Ectodermal cell (in vitro differentiated cells): ENCODE results near the gene MYO1G.
A peak's percentile ranks its signal among the peaks of the same experiment; 100 is the strongest.

ENCODE experiments used
- H3K27ac ChIP-seq: 2 replicates; pipeline ENCODE4 v1.7.0; 2013; ENCODE audit warnings: mild to moderate bottlenecking, low read depth, low read length; ENCODE audit not compliant: insufficient read depth, poor library complexity, severe bottlenecking
- H3K27me3 ChIP-seq: 2 replicates; pipeline ENCODE4 v1.7.0; 2013; ENCODE audit warnings: mild to moderate bottlenecking, low read length; ENCODE audit not compliant: insufficient read depth, control insufficient read depth, poor library complexity, severe bottlenecking
- H3K36me3 ChIP-seq: one replicate; pipeline ENCODE4 v1.7.0; 2013; ENCODE audit warnings: low read length; ENCODE audit not compliant: control insufficient read depth, insufficient read depth
- H3K4me1 ChIP-seq: one replicate; pipeline ENCODE4 v1.7.0; 2013; ENCODE audit warnings: low read length; ENCODE audit not compliant: control insufficient read depth, insufficient read depth
- H3K4me3 ChIP-seq: 2 replicates; pipeline ENCODE4 v1.7.0; 2013; ENCODE audit warnings: low read depth, low read length, control low read depth; ENCODE audit not compliant: insufficient read depth
- H3K9me3 ChIP-seq: 2 replicates; pipeline ENCODE4 v1.7.0; 2013; ENCODE audit warnings: mild to moderate bottlenecking, low read length, moderate library complexity; ENCODE audit not compliant: control insufficient read depth
- WGBS, 2 experiments: methylation state at CpG; one replicate each; pipeline ENCODE4 v1.1.7; 2013; ENCODE audit warnings: missing lambda C conversion rate in 2 of 2; 5-methylcytosine and 5-hydroxymethylcytosine counted together

The MYO1G gene

DNA sequence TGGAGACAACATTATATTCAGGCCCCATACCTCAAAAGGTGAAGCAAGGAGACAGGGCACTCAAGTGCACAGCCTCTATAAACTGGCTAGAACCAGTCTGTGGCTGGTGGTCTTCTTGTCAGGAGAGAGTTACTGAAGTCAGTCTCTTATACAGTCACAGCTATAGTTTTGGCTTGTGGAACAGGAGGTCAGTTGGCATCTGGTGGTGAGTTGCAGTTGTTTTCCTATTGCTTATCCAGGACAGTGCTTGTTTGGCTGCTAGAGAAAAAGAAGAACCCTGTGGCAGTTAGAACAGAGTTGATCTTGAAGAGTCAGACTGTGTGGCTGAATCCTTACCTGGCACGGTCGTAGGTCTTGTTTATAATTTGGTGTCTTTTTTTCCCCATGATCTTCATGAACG lies 38.4 kb upstream of the MYO1G start:
- Histone ChIP-seq H3K27ac (no peak overlapping the region), H3K9me3 (no peaks in the 10 kb centered on the region), H3K27me3 (no peaks in the 10 kb centered on the region), H3K4me1 (no peaks in the 10 kb centered on the region), H3K36me3 (no peaks in the 10 kb centered on the region), H3K4me3 (no peak overlapping the region)
- 94 to 95% methylated on average over 3 of the region's 3 CpGs for WGBS, 2 experiments

DNA sequence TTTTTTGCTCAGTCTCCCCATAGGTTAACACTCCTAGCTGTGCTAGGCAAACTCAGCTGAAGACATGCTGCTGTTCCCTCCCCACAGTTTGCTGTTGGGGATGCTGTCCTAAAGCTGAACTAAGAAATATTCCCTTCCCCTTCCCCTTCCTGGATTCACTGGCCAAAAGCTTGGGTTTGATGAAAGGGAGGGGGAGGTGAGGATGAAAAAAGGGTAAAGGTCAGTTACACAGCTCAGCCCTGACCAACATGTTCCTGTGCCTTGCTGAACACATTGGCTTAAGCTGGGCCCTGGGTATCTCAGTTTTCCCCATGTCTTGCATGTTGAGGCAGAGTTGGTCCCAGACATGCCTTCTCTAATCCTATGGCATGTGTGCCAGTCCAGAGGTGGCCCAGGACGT lies 36.5 kb upstream of the MYO1G start:
- Histone ChIP-seq H3K27me3 (no peaks in the 10 kb centered on the region), H3K36me3 (no peaks in the 10 kb centered on the region), H3K4me3 (no peak overlapping the region), H3K27ac (no peak overlapping the region), H3K4me1 (no peaks in the 10 kb centered on the region), H3K9me3 (no peaks in the 10 kb centered on the region)
- 82 to 91% methylated on average over 1 of the region's 1 CpG for WGBS, 2 experiments

DNA sequence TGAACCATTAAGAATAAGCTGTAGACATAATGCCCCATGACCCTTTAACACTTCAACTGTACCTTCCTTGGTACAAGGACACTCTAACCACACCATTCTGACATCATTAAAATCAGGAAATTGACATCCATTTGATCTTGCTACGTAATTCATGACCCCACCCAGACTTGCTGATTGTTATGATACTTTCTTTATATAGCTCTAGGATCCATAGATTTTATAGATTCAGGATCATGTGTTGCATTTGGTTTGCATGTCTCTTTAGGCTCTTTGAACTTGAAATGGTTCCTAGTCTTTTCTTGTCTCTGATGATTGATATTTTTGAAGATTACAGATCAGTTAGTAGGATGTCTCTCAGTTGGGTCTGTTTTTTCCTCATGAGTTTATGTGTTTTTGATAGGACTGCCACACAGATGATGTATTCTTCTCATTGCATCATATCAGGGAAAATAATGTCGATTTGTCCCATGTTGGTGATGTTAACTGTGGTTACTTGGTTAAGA lies 34.7 kb upstream of the MYO1G start:
- H3K4me1 ChIP-seq, result no peaks in the 10 kb centered on the region

DNA sequence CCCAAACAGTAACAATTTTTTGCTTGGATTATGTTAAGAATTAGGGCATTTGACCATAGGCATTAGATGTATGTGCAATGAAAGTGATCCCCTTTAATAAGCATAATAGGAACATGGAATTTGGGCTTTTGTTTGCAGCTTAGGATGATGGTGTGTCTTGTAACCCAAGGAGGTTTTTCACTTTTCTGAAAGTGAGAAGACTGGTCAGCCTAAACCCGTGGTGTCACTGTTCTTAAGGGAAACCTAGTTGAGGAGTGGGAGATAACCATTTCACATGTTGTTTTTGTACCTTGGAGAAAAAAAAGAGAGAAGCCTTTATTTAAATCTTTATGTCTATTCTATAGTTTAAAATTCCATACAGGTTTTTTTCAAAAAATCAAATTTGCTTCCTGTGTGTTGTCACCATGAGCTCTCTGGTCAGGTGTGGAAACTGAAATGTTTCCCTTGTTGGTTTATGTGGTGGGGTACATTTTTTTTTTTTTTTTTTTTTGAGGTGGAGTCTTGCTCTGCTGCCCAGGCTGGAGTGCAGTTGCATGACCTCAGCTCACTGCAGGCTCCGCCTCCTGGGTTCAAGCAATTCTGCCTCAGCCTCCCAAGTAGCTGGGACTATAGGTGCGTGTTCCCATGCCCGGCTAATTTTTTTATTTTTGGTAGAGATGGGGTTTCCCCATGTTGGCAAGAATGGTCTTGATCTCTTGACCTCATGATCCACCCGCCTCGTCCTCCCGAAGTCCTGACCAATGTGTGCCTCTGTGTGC lies 28.9 kb upstream of the MYO1G start:
- no peaks in the 10 kb centered on the region for H3K4me1 ChIP-seq
- 95% methylated on average over 7 of the region's 7 CpGs for WGBS, 2 experiments
- no peaks in the 10 kb centered on the region for H3K27me3 ChIP-seq
- no peak overlapping the region for H3K4me3 ChIP-seq
- H3K27ac ChIP-seq, result no peak overlapping the region
- H3K36me3 ChIP-seq, result no peaks in the 10 kb centered on the region
- no peaks in the 10 kb centered on the region for H3K9me3 ChIP-seq

More for the DNA sequence above, 34.7 kb upstream of the MYO1G start:
- no peak overlapping the region for H3K27ac ChIP-seq
- no peak overlapping the region for H3K4me3 ChIP-seq
- no peaks in the 10 kb centered on the region for H3K36me3 ChIP-seq
- H3K27me3 ChIP-seq, result no peaks in the 10 kb centered on the region
- WGBS, 2 experiments, result 94 to 97% methylated on average over 2 of the region's 2 CpGs
- H3K9me3 ChIP-seq, result no peaks in the 10 kb centered on the region

DNA sequence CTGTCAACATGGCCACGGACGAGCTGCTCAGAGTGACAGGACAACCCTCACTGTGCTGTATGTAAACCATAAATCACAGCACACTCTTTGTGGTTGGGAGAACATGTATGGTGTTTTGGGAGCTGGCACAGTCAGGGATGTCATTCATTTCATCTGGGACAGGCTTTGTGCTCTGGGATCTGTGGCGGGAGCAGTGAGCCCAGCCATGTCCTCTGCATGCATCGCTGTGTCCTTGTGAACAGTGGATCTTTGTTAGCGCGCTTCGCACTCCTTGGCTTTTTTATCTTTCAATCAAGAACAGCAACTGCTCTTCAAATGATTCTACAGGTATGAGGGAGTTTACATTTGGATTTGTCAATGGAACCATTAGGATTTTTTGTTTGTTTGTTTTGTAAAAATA lies 28.3 kb upstream of the MYO1G start:
- Histone ChIP-seq H3K4me3 (no peak overlapping the region), H3K27me3 (no peaks in the 10 kb centered on the region), H3K36me3 (no peaks in the 10 kb centered on the region), H3K4me1 (no peaks in the 10 kb centered on the region), H3K9me3 (no peaks in the 10 kb centered on the region), H3K27ac (no peak overlapping the region)
- 96 to 97% methylated on average over 7 of the region's 7 CpGs for WGBS, 2 experiments

DNA sequence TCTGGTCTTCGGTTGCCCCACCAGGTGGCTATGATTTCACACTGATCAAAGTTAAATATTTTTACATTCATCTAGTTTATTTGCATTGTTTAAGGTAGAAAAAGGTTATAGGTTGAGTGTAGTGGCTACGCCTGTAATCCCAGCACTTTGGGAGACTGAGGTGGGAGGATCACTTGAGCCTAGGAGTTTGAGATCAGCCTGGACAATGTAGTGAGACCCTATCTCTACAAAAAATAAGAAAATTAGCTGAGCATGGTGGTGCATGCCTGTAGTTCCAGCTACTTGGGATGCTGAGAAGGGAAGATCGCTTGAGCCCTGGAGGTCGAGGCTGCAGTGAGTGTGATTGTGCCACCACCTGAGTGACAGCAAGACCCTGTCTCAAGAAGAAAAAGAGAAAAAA lies 25.0 kb upstream of the MYO1G start:
- Histone ChIP-seq H3K4me3 (no peak overlapping the region), H3K27me3 (no peaks in the 10 kb centered on the region), H3K9me3 (no peaks in the 10 kb centered on the region), H3K27ac (no peak overlapping the region), H3K4me1 (peaks cover 9% of the 10 kb centered on the region), H3K36me3 (no peaks in the 10 kb centered on the region)
- WGBS, 2 experiments, result 91 to 96% methylated on average over 4 of the region's 4 CpGs

DNA sequence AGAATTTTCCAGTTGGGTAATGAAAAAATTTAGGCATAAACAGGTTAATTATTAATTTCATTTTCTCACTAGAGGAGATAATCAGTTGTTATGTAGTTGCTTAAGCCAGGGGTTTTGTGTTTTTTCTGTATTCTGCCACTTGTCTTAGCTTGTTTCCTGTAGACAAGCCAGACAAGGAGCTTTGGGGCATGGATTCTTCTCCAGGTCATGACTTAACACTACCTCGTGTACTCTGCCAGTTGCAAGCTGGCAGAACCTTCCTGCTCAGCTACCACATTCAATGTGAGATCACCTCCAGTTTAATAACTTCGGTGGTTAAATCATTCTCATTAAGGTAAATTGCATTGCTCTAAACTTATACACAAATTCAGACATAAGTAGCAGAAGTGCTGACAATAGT lies 23.0 kb upstream of the MYO1G start:
- WGBS, 2 experiments, result 89 to 98% methylated on average over 2 of the region's 2 CpGs
- H3K4me3 ChIP-seq, result no peak overlapping the region
- H3K36me3 ChIP-seq, result no peaks in the 10 kb centered on the region
- H3K27me3 ChIP-seq, result no peaks in the 10 kb centered on the region
- H3K9me3 ChIP-seq, result no peaks in the 10 kb centered on the region
- H3K4me1 ChIP-seq, result peaks cover 9% of the 10 kb centered on the region
- no peak overlapping the region for H3K27ac ChIP-seq

DNA sequence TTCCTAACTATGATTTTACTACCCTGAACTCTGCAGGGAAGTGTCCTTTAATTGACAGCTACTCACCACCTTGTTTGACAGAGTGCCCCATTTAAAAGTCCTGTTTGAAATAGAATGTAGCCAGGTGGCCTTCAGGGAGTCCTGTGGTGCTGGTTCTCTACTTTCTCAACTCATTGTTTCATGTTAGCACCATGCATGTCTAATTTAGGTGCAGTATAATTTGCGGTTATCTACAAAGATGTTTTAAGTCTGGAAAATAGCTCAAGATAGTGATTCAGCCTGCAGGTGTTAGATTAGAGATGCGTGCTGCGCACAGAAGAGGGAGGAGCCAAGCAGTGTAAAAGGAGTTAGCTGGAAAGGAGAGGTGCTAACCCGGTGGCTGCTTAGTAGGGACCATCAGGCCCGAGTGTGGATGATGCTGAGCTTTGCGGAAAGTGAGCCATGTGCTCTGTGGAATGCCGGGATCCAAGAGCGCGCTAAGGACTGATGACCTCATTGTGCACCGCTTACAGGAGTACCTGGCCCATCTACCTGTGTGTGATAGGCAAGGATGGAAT lies 22.4 kb upstream of the MYO1G start:
- 58 to 64% methylated on average over 10 of the region's 10 CpGs for WGBS, 2 experiments
- Histone ChIP-seq H3K4me3 (peak overlapping the region; percentile 90), H3K36me3 (no peaks in the 10 kb centered on the region), H3K27me3 (no peaks in the 10 kb centered on the region), H3K9me3 (no peaks in the 10 kb centered on the region), H3K4me1 (peaks cover 9% of the 10 kb centered on the region), H3K27ac (no peak overlapping the region)

DNA sequence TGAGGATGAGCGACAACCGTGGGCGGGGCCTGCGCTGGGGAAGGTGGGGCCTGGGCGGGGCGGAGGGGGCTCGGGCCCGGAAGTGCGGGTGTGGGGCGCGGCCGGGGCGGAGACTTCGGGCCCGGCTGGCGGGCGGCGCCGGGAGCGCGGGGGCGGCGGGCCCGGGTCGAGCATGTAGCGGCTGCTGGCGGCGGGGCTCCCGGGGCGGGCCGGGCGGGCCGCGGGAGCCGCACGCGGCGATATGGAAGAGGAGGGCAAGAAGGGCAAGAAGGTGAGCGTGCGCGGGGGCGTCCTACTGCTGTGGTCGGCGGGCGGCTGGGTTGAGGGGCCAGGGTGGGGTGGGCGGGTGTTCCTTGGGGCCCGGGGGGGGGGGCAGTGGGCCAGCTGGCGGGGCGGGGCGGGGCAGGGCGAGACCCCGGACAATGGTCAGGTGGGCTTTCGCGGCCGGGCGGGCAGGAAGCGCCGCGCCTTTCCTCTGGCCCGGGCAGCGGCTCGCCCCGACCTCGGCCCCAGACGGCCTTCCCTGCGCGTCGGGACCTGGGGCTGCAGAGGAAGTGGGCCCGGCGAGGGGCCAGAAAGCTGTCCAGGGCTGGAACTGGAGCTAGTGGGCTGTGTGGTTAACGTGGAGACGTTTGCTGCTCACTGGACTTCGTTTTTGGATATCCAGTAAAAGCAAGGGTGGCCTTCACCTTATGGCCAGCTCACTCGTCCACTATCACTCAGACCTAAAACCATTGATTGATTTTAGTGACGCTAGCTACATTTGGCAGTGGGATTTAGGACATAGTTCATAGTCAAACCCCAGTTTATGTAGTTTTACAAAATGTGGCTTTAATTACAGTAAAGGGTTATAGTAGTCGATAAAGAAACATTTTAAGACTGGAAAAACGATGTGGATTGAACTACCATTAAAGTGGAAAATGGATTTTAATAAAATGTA lies 21.5 kb upstream of the MYO1G start, which contains the start of gene CCM2:
Gene CCM2 (plus strand): TSS at position 109 of the 940 bp plus-strand sequence. CDS start 133 bp downstream, at position 242.
- H3K27me3 ChIP-seq, result no peaks in the 10 kb centered on the region
- H3K27ac ChIP-seq, result peak within 1 kb of the TSS; percentile 76
- peaks cover 9% of the 10 kb centered on the region for H3K4me1 ChIP-seq
- H3K36me3 ChIP-seq, result no peaks in the 10 kb centered on the region
- no peaks in the 10 kb centered on the region for H3K9me3 ChIP-seq
- WGBS, 2 experiments, result 1 to 2% methylated on average over 75 to 77 of the region's 77 CpGs
- peak within 1 kb of the TSS; percentile 90 for H3K4me3 ChIP-seq
